Thymus (tissue), 11 donors: Measurements from ENCODE around the gene DPP6. TPM values are rescaled to one million over a fixed set of nuclear protein-coding genes. Genes with fewer than 3 reads are reported as not detected.

Experiments used
- DNase-seq, 9 donors: peaks; one replicate each; pipeline ENCODE4 v3.0.0-alpha.2; 2013; ENCODE audit warnings: low spot score in 9 of 9, low read depth in 6 of 9, missing footprints in 1 of 9
- H3K27ac ChIP-seq, 2 donors: one replicate each; pipeline ENCODE4 v1.5.1; 2013; ENCODE audit warnings: control low read depth in 1 of 2, low read depth in 1 of 2, low read length in 1 of 2, mild to moderate bottlenecking in 1 of 2, moderate library complexity in 1 of 2
- H3K27me3 ChIP-seq, 2 donors: one replicate each; pipeline ENCODE4 v1.5.1; 2013; ENCODE audit warnings: low read length in 1 of 2; ENCODE audit not compliant: control insufficient read depth in 2 of 2, insufficient read depth in 1 of 2
- H3K36me3 ChIP-seq, 2 donors: one replicate each; pipeline ENCODE4 v1.5.1; 2013; ENCODE audit warnings: low read length in 1 of 2, mild to moderate bottlenecking in 1 of 2, moderate library complexity in 1 of 2; ENCODE audit not compliant: control insufficient read depth in 2 of 2, insufficient read depth in 2 of 2
- H3K4me1 ChIP-seq, 2 donors: one replicate each; pipeline ENCODE4 v1.5.1; 2013; ENCODE audit warnings: low read length in 2 of 2; ENCODE audit not compliant: control insufficient read depth in 2 of 2, insufficient read depth in 2 of 2
- H3K4me3 ChIP-seq, 2 donors: one replicate each; pipeline ENCODE4 v1.5.1; 2013; ENCODE audit warnings: low read length in 2 of 2, control low read depth in 1 of 2, mild to moderate bottlenecking in 1 of 2
- H3K9me3 ChIP-seq, 2 donors: one replicate each; pipeline ENCODE4 v1.5.1; 2013; ENCODE audit warnings: low read length in 1 of 2, mild to moderate bottlenecking in 1 of 2; ENCODE audit not compliant: control insufficient read depth in 2 of 2, insufficient read depth in 1 of 2
- WGBS: extraction: QIAGEN DNeasy Blood & Tissue Kit; methylation state at CpG from one replicate; pipeline ENCODE4 v1.1.7; 2013; 5-methylcytosine and 5-hydroxymethylcytosine counted together
- polyA plus RNA-seq: library from polyadenylated mRNA; stranded (reverse); fragments of 200-250 nt; gene quantifications from one replicate; pipeline ENCODE4 v1.2.3, GENCODE V29; 2013
- total RNA-seq: library from RNA; stranded (reverse); fragments of 120-200 nt; gene quantifications from one replicate; pipeline ENCODE4 v1.2.4, GENCODE V29; 2013
- donor health status: healthy.

DPP6 gene
- total and polyA plus RNA-seq, 2 donors = 0.75 to 4.5 TPM

- Histone ChIP-seq H3K27ac (no peak overlapping the region), H3K4me1 (no peaks in the 10 kb centered on the region), H3K36me3 (no peaks in the 10 kb centered on the region), H3K4me3 (no peak overlapping the region), H3K27me3 (no peaks in the 10 kb centered on the region), H3K9me3 (peaks cover 0 to 2% of the 10 kb centered on the region in 2 donors)
- no peak for DNase-seq
- 86% methylated on average over 1 of the region's 1 CpG for WGBS
Measured at GRCh38 chr7:154770962-154771361, 718.8 kb downstream of the DPP6 start.

GRCh38 chr7:154774303-154774969 is 722.2 kb downstream of the DPP6 start:
- Histone ChIP-seq H3K4me1 (no peaks in the 10 kb centered on the region), H3K27ac (no peak overlapping the region), H3K9me3 (peaks cover 0 to 2% of the 10 kb centered on the region in 2 donors), H3K36me3 (no peaks in the 10 kb centered on the region), H3K4me3 (no peak overlapping the region), H3K27me3 (no peaks in the 10 kb centered on the region)
- 85% methylated on average over 4 of the region's 4 CpGs for WGBS
- DNase-seq = no peak

GRCh38 chr7:154775681-154776080 is 723.5 kb downstream of the DPP6 start:
- H3K4me3 ChIP-seq = no peak overlapping the region
- H3K36me3 ChIP-seq = no peaks in the 10 kb centered on the region
- WGBS = 96% methylated on average over 8 of the region's 8 CpGs
- H3K9me3 ChIP-seq = no peaks in the 10 kb centered on the region
- H3K4me1 ChIP-seq = no peaks in the 10 kb centered on the region
- no peak overlapping the region for H3K27ac ChIP-seq
- no peak for DNase-seq
- H3K27me3 ChIP-seq = no peaks in the 10 kb centered on the region

DNA sequence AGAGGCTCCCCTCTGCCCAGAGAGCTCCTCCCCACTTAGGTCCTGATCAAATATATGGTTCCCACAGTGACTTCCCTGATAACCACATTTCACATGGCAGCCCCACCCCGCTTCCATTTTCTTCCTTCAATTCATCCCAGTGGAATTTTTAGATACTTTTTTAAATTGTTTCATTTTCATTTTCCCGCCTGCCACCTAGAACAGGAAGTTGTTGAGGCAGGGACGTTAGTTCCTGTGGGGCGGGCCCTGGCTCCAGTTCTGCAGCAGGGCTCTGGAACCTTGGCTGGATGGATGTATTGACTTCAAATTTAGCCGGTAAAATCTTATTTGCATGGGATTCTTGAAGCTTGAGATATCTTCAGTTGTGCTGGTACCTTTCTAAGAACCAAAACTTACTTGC is 724.2 kb downstream of the DPP6 start:
- DNase-seq = no peak

GRCh38 chr7:154777023-154777422 is 724.8 kb downstream of the DPP6 start:
- Histone ChIP-seq H3K27ac (no peak overlapping the region), H3K9me3 (no peaks in the 10 kb centered on the region), H3K36me3 (no peaks in the 10 kb centered on the region), H3K4me3 (no peak overlapping the region), H3K4me1 (no peaks in the 10 kb centered on the region), H3K27me3 (no peaks in the 10 kb centered on the region)
- no peak for DNase-seq
- WGBS = 89% methylated on average over 5 of the region's 5 CpGs

More for the DNA sequence above, 724.2 kb downstream of the DPP6 start:
- Histone ChIP-seq H3K4me3 (no peak overlapping the region), H3K27me3 (no peaks in the 10 kb centered on the region), H3K4me1 (no peaks in the 10 kb centered on the region), H3K36me3 (no peaks in the 10 kb centered on the region), H3K9me3 (no peaks in the 10 kb centered on the region), H3K27ac (no peak overlapping the region)
- WGBS = 53% methylated on average over 5 of the region's 5 CpGs

DNA sequence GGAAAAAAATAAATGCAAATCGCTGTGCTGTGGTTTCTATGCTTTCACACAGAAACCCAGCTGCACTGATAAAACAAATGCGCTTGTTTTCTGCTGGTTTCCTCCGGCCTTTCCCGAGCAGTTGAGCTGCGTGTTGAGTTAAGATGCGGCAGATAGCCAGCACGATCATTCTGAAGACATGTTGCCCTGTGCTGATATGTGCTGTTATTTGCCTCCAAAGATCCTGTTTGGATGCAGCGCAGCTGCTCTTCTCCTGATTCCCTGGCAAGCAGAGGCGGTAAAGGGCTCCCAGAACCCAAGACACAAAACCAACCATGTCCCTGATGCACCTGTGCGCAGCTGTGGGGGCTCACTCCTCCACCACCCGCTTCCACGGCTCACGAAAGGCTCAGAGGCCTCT is 725.3 kb downstream of the DPP6 start:
- no peak for DNase-seq

GRCh38 chr7:154777908-154778307 is 725.7 kb downstream of the DPP6 start:
- Histone ChIP-seq H3K27ac (no peak overlapping the region), H3K27me3 (no peaks in the 10 kb centered on the region), H3K9me3 (no peaks in the 10 kb centered on the region), H3K4me1 (no peaks in the 10 kb centered on the region), H3K4me3 (no peak overlapping the region), H3K36me3 (no peaks in the 10 kb centered on the region)
- no peak for DNase-seq
- 81% methylated on average over 6 of the region's 6 CpGs for WGBS

More for the DNA sequence above, 725.3 kb downstream of the DPP6 start:
- H3K27ac ChIP-seq = no peak overlapping the region
- no peaks in the 10 kb centered on the region for H3K27me3 ChIP-seq
- WGBS = 94% methylated on average over 13 of the region's 13 CpGs
- no peak overlapping the region for H3K4me3 ChIP-seq
- no peaks in the 10 kb centered on the region for H3K9me3 ChIP-seq
- H3K4me1 ChIP-seq = no peaks in the 10 kb centered on the region
- no peaks in the 10 kb centered on the region for H3K36me3 ChIP-seq

DNA sequence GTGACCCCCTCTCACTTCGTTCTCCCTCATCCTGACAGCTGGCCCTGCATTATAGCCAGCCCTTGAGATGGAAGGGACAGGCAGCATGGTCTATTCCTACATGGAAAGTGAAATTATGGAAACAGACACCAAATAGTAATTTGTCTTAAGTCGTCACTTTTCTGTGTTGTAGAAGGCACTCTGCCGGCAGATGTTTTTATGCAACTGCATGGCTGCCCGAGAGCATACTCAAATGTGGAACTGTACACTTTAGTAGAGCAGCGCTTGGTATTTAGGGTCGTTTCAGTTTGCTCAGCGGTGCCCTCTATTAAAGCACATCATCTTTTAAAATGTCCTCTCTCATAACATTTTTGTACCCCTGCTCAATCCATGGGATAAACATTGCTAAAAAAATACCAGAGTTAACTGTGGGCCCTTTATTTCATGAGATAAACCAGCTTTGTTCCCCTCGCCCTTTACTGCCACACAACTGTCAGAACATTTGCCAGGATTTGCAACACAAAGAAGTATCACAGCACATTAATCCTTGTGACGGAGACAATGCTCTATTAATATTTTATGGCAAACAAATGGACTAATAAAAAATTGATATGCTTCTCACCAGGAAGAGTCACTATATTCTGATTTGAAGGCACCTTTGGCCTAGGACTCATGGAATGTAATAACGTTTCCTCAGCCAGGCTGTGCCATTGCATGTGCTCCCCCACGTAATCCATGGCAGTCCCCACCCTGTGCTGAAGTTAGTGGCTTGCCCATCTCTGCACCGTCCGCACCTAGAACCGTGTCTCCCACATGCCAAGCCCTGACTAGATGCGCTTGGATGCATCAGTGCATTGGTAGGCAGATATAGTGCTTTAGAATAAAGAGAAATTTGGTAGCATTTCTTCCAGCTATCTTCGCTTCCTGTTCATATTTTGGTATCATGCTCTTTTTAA is 729.4 kb downstream of the DPP6 start:
- H3K9me3 ChIP-seq = no peaks in the 10 kb centered on the region
- no peaks in the 10 kb centered on the region for H3K27me3 ChIP-seq
- H3K36me3 ChIP-seq = no peaks in the 10 kb centered on the region
- H3K4me1 ChIP-seq = no peaks in the 10 kb centered on the region
- H3K4me3 ChIP-seq = no peak overlapping the region
- WGBS = 93% methylated on average over 16 of the region's 16 CpGs
- no peak overlapping the region for H3K27ac ChIP-seq
- no peak for DNase-seq

DNA sequence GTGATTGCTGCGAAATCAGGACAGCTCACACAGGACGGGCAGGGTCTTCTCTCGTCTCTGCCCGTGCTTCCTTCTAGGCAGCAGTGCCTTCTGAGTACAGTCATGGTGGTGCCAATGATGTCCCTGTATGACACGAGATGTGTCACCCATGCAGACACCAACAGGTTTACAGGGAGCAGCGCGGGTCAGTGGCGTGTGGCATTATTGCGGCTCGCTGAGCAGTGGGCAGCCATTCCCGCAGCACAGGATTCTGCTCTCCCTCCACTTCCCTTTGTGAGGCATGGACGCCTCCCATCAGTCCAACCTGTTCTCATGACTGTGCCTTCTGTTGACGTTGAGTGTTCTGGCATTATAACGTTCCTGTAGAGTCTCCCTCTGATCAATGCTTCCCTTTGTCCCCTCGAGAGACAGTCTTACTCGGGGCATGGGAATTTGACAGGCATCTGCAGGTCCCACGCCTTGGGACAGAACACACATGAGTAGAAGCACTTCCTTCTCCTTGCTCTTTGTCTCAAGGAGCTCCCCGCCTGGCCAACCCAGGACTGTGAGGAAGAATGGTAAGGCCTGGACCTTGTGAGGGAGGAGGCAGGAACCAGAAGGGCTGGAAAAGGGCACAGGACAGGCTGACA is 731.2 kb downstream of the DPP6 start:
- DNase-seq = no peak
- H3K9me3 ChIP-seq = no peaks in the 10 kb centered on the region
- WGBS = 91% methylated on average over 18 of the region's 18 CpGs
- H3K4me3 ChIP-seq = no peak overlapping the region
- H3K27ac ChIP-seq = no peak overlapping the region
- H3K36me3 ChIP-seq = no peaks in the 10 kb centered on the region
- no peaks in the 10 kb centered on the region for H3K27me3 ChIP-seq
- no peaks in the 10 kb centered on the region for H3K4me1 ChIP-seq
